Gastroesophageal sphincter (tissue), 4 donors: ENCODE measurements around the gene PTH2R. TPM values are rescaled to one million over a fixed set of nuclear protein-coding genes. Genes with fewer than 3 reads are reported as not detected.
"Not testable (repeated sequence)": the region's sequence is repeated elsewhere in the genome, so short reads cannot be mapped to it uniquely, and the experiment has no call there.

ENCODE experiments used
- ATAC-seq: fragments of 150-250 bp; one replicate; pipeline ENCODE4 v1.9.1; 2016; ENCODE audit warnings: mild to moderate bottlenecking, moderate library complexity
- H3K27ac ChIP-seq, 4 donors: fragments of 200-600 bp; sonication (generic) in 3 of 4; 1 replicate in 3 of 4; 2 replicates in 1 of 4; pipeline ENCODE4 v1.5.1; 2016 to 2019
- H3K27me3 ChIP-seq: fragments of 200-600 bp; sonication (generic); one replicate; pipeline ENCODE4 v1.5.1; 2019
- H3K36me3 ChIP-seq, 2 donors: fragments of 200-600 bp; sonication (generic); one replicate each; pipeline ENCODE4 v1.5.1; 2019; ENCODE audit warnings: control low read depth in 1 of 2
- H3K4me1 ChIP-seq, 3 donors: fragments of 200-600 bp; sonication (generic); 1 replicate in 2 of 3; 2 replicates in 1 of 3; pipeline ENCODE4 v1.5.1; 2016 to 2019; ENCODE audit warnings: control low read depth in 2 of 3
- H3K4me3 ChIP-seq, 2 donors: fragments of 200-600 bp; sonication (generic); one replicate each; pipeline ENCODE4 v1.5.1; 2019; ENCODE audit warnings: mild to moderate bottlenecking in 1 of 2, moderate library complexity in 1 of 2
- H3K9me3 ChIP-seq, 3 donors: fragments of 200-600 bp; sonication (generic); one replicate each; pipeline ENCODE4 v1.5.1; 2017 to 2019; ENCODE audit warnings: control low read depth in 2 of 3
- EP300 ChIP-seq: sonication (generic); formaldehyde crosslinking; IDR thresholded peaks from one replicate; pipeline ENCODE4 v1.6.1; 2017; ENCODE audit warnings: antibody characterized with exemption, mild to moderate bottlenecking
- POLR2A ChIP-seq, 2 donors: fragments of 450-650 bp; IDR thresholded peaks; one replicate each; pipeline ENCODE4 v1.6.1; 2017; ENCODE audit warnings: antibody characterized with exemption in 2 of 2, mild to moderate bottlenecking in 2 of 2, moderate library complexity in 1 of 2
- POLR2AphosphoS5 ChIP-seq: sonication (generic); formaldehyde crosslinking; IDR thresholded peaks from one replicate; pipeline ENCODE4 v1.6.1; 2017; ENCODE audit warnings: antibody characterized with exemption
- WGBS, 2 donors: methylation state at CpG; one replicate each; pipeline ENCODE4 v1.1.5; 2018; ENCODE audit warnings: low coverage in 1 of 2; 5-methylcytosine and 5-hydroxymethylcytosine counted together
- total RNA-seq, 4 donors: library from RNA; depleted of rRNA; stranded (reverse); fragments of >200 nt; gene quantifications; one replicate each; pipeline ENCODE4 v1.1.0, GENCODE V29; 2016
- TF ChIP-seq, protein P1 (sequence below), 4 experiments: fragments of 200-600 bp in 2 of 4; fragments of 450-650 bp in 2 of 4; sonication (generic) in 1 of 4; IDR thresholded peaks; one replicate each; pipeline ENCODE4 v1.5.1; 2017 to 2019; ENCODE audit warnings: antibody characterized with exemption in 4 of 4, mild to moderate bottlenecking in 2 of 4, moderate library complexity in 2 of 4

PTH2R gene
- total RNA-seq, 4 donors from 2014 or later, result 0.62 TPM; not detected in 3

DNA sequence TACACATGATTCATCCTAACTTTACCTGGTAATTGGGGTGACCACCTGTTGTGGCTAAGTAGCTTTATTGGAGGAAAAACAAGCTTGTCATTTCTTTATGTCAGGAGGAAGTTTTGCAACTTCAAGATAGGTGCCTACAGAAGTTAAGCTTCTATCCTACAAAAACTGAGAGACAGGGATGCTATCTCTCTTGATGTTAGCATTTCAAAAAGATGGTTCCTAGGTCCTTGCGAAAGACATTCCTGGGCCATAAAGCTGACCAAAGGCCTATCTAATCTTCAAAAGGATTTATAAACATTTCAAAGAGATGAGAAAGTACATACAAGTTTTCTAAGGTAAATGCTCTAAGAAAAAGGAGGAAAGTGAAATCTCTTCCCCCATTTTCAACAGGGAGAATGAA lies 61.0 kb downstream of the PTH2R start:
- 59 to 80% methylated on average over 1 of the region's 1 CpG for WGBS, 2 donors
- Histone ChIP-seq H3K4me3 (no peak overlapping the region), H3K9me3 (peaks cover 0 to 8% (median 0%) of the 10 kb centered on the region in 3 donors), H3K4me1 (no peaks in the 10 kb centered on the region), H3K27me3 (no peaks in the 10 kb centered on the region), H3K36me3 (no peaks in the 10 kb centered on the region), H3K27ac (no peak overlapping the region)
- TF ChIP-seq POLR2A (IDR thresholded peaks at IDR 0.05), result no peak
- TF ChIP-seq POLR2AphosphoS5, result no peak
- no peak for ATAC-seq

DNA sequence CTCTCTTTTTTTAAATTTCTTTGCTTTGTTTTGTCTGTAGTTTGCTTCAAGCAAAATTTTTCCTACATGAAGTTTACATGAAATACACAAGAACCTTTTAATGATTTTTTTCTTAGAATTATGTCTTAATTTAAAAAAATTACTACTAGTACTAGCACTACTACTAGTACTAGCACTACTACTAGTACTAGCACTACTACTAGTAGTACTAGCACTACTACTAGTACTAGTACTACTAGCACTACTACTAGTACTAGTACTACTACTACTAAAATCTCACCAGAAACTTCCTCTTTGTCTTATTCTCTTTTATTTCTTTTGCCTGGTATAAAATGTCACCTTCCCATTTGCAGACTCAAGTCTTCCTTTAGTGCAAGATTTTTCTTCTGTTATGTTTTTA lies 71.1 kb downstream of the PTH2R start:
- no peak for ATAC-seq
- Histone ChIP-seq H3K36me3 (no peaks in the 10 kb centered on the region), H3K27me3 (no peaks in the 10 kb centered on the region), H3K4me1 (no peaks in the 10 kb centered on the region), H3K4me3 (no peak overlapping the region), H3K9me3 (peaks cover 0 to 4% (median 0%) of the 10 kb centered on the region in 3 donors), H3K27ac (no peak overlapping the region)
- TF ChIP-seq, protein P1, sequence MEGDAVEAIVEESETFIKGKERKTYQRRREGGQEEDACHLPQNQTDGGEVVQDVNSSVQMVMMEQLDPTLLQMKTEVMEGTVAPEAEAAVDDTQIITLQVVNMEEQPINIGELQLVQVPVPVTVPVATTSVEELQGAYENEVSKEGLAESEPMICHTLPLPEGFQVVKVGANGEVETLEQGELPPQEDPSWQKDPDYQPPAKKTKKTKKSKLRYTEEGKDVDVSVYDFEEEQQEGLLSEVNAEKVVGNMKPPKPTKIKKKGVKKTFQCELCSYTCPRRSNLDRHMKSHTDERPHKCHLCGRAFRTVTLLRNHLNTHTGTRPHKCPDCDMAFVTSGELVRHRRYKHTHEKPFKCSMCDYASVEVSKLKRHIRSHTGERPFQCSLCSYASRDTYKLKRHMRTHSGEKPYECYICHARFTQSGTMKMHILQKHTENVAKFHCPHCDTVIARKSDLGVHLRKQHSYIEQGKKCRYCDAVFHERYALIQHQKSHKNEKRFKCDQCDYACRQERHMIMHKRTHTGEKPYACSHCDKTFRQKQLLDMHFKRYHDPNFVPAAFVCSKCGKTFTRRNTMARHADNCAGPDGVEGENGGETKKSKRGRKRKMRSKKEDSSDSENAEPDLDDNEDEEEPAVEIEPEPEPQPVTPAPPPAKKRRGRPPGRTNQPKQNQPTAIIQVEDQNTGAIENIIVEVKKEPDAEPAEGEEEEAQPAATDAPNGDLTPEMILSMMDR (IDR thresholded peaks at IDR 0.05), result no peak
- TF ChIP-seq POLR2A (IDR thresholded peaks at IDR 0.05) (no peak), EP300 (no peak), POLR2AphosphoS5 (no peak)

DNA sequence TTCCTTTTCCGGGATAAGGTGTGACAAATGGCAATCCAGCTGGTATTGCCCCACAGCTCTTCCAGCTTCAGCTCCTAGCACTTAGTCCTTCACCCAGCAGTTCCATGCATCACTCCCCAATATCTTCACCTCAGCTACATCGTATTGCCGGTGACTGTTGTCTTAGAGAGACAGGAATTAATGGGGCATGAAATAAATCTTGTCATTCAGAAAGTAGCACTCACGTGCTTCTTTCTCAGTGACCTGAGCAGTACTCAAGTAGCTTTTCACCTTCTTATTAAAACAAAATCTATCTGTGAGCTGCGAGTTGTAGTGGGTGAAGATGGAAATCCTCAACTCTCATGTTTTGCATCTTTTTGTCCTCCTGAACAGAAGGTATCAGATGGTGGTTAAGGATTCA lies 72.8 kb downstream of the PTH2R start:
- no peaks in the 10 kb centered on the region for H3K27me3 ChIP-seq
- H3K9me3 ChIP-seq, result peaks cover 0 to 5% (median 0%) of the 10 kb centered on the region in 3 donors
- H3K27ac ChIP-seq, result no peak overlapping the region
- H3K4me1 ChIP-seq, result no peaks in the 10 kb centered on the region
- no peaks in the 10 kb centered on the region for H3K36me3 ChIP-seq
- no peak for ATAC-seq
- no peak for TF ChIP-seq POLR2AphosphoS5
- H3K4me3 ChIP-seq, result no peak overlapping the region
- WGBS, 2 donors, result 61 to 74% methylated on average over 5 of the region's 5 CpGs

DNA sequence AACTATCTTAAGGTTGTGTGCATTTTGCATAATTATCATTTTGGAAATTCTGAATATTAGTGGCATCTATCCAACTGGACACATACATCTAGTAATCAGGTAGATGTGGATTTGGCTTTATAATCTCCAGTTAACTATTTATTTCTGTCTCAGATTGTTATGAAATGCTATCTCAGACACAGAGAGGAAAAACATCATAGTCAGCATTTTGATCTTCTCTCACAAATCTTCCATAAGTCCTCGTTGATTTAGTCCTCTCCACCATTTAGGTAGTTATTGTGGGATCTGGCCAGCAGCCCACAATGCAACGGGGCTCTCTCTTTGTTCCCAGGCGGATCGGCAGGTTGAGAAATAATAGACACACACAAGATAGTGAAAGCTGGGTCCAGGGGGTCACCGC lies 75.4 kb downstream of the PTH2R start:
- not testable (repeated sequence) for H3K36me3 ChIP-seq, H3K4me1 ChIP-seq, H3K4me3 ChIP-seq, H3K9me3 ChIP-seq, H3K27me3 ChIP-seq, H3K27ac ChIP-seq, ATAC-seq
- 63 to 81% methylated on average over 3 to 4 of the region's 5 CpGs for WGBS, 2 donors

DNA sequence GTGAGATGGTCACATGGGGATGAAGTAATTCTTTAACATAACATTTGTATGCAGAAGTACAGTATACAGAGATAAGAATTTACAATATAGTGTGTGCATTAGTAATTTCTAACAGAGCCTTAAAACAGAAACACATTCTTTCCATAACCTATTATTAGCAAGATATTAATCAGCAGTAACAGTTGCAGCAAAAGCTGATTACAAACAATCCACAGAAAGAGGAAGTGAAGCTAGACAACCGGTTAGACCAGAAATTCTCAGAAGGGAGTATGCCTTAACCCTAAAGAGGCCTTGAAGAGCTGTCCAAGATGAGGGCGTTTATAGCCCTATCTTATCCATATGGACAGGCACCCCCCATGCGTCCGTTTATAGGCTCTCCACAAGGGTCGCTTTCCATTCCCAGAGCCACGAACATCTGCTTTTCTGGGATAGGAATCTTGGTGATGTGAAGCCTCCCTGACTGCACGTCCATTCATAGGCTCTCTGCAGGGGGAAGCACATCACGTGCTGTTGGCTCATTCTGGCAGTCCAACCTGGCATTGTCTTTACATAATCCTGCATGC lies 75.9 kb downstream of the PTH2R start:
- not testable (repeated sequence) for H3K36me3 ChIP-seq, H3K27me3 ChIP-seq, ATAC-seq, H3K27ac ChIP-seq, H3K4me1 ChIP-seq, H3K4me3 ChIP-seq
- WGBS, 2 donors, result 62 to 73% methylated on average over 2 to 8 of the region's 8 CpGs
- H3K9me3 ChIP-seq, result peaks cover 0 to 12% (median 0%) of the 10 kb centered on the region in 3 donors

DNA sequence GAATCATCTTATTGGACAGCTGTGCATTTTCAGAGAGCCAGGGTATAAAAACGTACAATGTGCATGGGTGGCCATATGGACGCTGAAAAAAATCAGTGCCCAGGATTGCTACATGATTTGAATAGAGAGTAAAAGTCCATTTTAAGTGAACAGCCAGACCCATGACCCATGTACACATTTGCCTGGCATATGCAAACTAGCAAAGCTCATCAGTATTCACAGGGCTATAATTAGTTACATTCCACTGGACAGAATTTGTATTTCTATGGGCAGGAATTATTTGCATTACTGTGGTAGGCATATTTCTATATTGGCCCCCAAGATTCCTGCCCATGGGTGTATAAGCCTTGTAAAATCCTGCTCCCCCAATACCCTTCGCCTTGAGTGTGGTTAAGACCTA lies 78.8 kb downstream of the PTH2R start:
- TF ChIP-seq POLR2AphosphoS5 (no peak), EP300 (no peak), POLR2A (IDR thresholded peaks at IDR 0.05) (no peak)
- TF ChIP-seq, protein P1 (IDR thresholded peaks at IDR 0.05), result no peak
- peaks cover 2% of the 10 kb centered on the region for H3K27me3 ChIP-seq
- no peaks in the 10 kb centered on the region for H3K36me3 ChIP-seq
- H3K27ac ChIP-seq, result no peak overlapping the region
- peaks cover 0 to 16% (median 0%) of the 10 kb centered on the region in 3 donors for H3K9me3 ChIP-seq
- H3K4me3 ChIP-seq, result no peak overlapping the region
- no peaks in the 10 kb centered on the region for H3K4me1 ChIP-seq
- no peak for ATAC-seq
- 76 to 87% methylated on average over 2 of the region's 3 CpGs for WGBS, 2 donors

DNA sequence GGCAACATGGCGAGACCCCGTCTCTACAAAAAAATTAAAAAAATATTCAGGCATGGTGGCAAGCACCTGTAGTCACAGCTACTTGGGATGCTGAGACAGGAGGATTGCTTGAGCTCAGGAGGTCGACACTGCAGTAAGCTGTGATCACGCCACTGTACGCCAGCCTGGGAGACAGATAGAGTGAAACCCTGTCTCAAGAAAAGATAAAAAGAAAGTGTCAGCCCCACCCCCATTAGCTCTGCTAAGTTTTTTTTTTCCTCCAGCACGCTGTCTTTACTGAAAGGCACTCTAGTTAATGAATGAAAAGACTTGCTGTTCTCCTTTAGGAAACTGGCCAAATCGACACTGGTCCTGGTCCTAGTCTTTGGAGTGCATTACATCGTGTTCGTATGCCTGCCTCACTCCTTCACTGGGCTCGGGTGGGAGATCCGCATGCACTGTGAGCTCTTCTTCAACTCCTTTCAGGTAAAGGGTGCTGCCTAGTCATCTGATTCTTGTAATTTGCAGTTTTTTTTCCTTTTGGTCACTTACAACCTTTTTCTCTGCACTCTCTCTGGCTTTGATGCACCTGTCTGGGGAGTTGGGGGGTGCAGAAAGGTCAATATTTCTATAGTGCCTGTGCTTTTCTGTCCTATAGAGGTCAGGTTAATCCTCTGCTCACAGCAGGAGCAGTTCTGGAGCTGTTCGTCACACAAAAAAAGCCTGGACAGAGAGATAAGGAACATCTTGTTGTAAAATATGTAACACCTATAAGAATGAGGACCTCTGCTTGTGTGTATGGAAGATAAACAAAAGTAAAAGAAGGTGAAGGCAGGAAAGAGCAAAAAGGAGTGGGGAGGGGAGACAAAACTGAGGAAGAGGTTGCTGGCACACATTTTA lies 82.3 kb downstream of the PTH2R start:
- H3K9me3 ChIP-seq, result peaks cover 0 to 12% (median 0%) of the 10 kb centered on the region in 3 donors

More for the DNA sequence above, 82.3 kb downstream of the PTH2R start:
- H3K4me1 ChIP-seq, result no peaks in the 10 kb centered on the region
- H3K4me3 ChIP-seq, result no peak overlapping the region
- no peaks in the 10 kb centered on the region for H3K36me3 ChIP-seq
- TF ChIP-seq POLR2AphosphoS5 (no peak), POLR2A (IDR thresholded peaks at IDR 0.05) (no peak), EP300 (no peak)
- TF ChIP-seq, protein P1 (IDR thresholded peaks at IDR 0.05), result no peak
- peaks cover 8% of the 10 kb centered on the region for H3K27me3 ChIP-seq
- WGBS, 2 donors, result 41 to 63% methylated on average over 3 to 12 of the region's 12 CpGs
- no peak for ATAC-seq
- no peak overlapping the region for H3K27ac ChIP-seq
